ENCODE results near the gene SLC4A7.
"Not testable (repeated sequence)": the region's sequence is repeated elsewhere in the genome, so short reads cannot be mapped to it uniquely, and the experiment has no call there.

The SLC4A7 gene

DNA sequence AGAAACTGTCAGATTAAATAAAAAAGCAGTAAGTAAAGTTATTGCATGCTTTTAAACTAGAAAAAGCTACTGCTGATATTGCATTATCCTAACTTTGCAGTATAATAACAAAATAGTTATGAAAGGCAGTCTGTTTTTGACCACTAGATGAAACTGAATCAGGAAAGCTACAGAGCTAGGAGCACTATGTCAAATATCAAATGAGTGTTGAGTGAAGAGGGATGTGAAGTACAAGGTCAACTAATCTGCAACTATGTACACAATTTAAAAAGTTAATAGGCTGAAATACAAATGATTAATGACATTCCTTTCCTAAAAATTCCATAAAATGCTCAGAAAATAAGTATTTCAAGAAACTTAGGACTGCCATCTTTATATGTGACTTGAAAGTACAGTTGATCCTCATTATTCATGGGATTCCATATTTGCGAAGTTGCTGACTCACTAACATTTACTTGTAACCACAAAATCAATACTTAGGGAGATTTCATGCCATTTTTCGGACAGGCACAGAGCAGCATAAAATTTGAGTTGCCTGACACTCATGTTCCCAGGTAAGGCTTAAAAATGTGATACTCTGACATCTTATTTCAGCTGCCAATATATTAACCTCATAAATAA, 34.5 kb downstream of the SLC4A7 start:
- no peak overlapping the region for H3K4me3 ChIP-seq (replicated peaks; ENCODE audit: low read depth, low read length)
- TF ChIP-seq CTCF (IDR thresholded peaks at IDR 0.05; ENCODE audit: low read depth, low read length, missing control alignments): no peak
- DNase-seq (ENCODE audit: extremely low read depth, low read depth): no peak

GRCh38 chr3:27442995-27443394, 41.2 kb downstream of the SLC4A7 start:
- not testable (repeated sequence) for DNase-seq (ENCODE audit: extremely low read depth, low read depth); H3K4me3 ChIP-seq (replicated peaks; ENCODE audit: low read depth, low read length)

DNA sequence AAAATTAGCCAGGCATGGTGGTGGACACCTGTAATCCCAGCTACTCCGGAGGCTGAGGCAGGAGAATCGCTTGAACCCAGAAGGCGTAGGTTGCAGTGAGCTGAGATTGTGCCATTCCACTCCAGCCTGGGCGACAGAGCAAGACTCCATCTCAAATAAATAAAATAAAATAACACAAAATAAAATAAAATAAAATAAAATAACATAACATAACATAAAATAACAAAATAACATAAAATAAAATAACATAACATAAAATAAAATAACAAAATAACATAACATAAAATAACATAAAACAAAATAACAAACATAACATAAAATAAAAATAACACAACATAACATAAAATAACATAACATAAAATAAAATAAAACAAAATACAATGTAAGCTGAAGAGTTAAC, 45.8 kb downstream of the SLC4A7 start:
- not testable (repeated sequence) for DNase-seq (ENCODE audit: extremely low read depth, low read depth); H3K4me3 ChIP-seq (replicated peaks; ENCODE audit: low read depth, low read length)

GRCh38 chr3:27431116-27431515, 53.1 kb downstream of the SLC4A7 start:
- H3K4me3 ChIP-seq (replicated peaks; ENCODE audit: low read depth, low read length): no peak overlapping the region
- TF ChIP-seq CTCF (IDR thresholded peaks at IDR 0.05; ENCODE audit: low read depth, low read length, missing control alignments): no peak
- peak; percentile 96 for DNase-seq (ENCODE audit: extremely low read depth, low read depth)

- no peak overlapping the region for H3K4me3 ChIP-seq (replicated peaks; ENCODE audit: low read depth, low read length)
- DNase-seq (ENCODE audit: extremely low read depth, low read depth): no peak
- no peak for TF ChIP-seq CTCF (IDR thresholded peaks at IDR 0.05; ENCODE audit: low read depth, low read length, missing control alignments)
Observed at GRCh38 chr3:27429909-27430308, 54.3 kb downstream of the SLC4A7 start.

DNA sequence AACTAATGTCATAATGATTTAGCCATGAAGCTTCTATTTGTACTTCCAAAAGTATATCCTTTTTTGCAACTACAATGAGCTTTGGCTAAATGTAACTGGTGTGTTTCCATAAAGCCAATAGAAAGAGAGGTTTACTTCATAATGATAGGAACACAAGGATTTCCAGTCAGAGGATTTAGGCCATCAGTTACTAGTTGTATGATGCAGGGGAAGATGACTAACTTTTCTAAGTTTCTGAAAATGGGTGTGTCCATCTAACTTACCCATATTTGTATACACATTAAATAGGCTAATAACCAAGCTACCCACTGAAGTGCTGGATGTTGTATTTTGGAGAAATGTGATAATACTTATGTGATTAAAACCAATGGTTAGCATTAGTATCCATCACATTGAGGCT, 55.7 kb downstream of the SLC4A7 start:
- H3K4me3 ChIP-seq (replicated peaks; ENCODE audit: low read depth, low read length): no peak overlapping the region
- no peak for TF ChIP-seq CTCF (IDR thresholded peaks at IDR 0.05; ENCODE audit: low read depth, low read length, missing control alignments)
- no peak for DNase-seq (ENCODE audit: extremely low read depth, low read depth)

- TF ChIP-seq CTCF (IDR thresholded peaks at IDR 0.05; ENCODE audit: low read depth, low read length, missing control alignments): no peak
- H3K4me3 ChIP-seq (replicated peaks; ENCODE audit: low read depth, low read length): no peak overlapping the region
- DNase-seq (ENCODE audit: extremely low read depth, low read depth): no peak
Observed at GRCh38 chr3:27426926-27427325, 57.3 kb downstream of the SLC4A7 start.

GRCh38 chr3:27425896-27426565, 58.2 kb downstream of the SLC4A7 start:
- H3K4me3 ChIP-seq (replicated peaks; ENCODE audit: low read depth, low read length): no peak overlapping the region
- no peak for DNase-seq (ENCODE audit: extremely low read depth, low read depth)
- TF ChIP-seq CTCF (IDR thresholded peaks at IDR 0.05; ENCODE audit: low read depth, low read length, missing control alignments): no peak

- not testable (repeated sequence) for H3K4me3 ChIP-seq (replicated peaks; ENCODE audit: low read depth, low read length); DNase-seq (ENCODE audit: extremely low read depth, low read depth)
Observed at GRCh38 chr3:27424812-27425521, 59.2 kb downstream of the SLC4A7 start.

Measured in HFF-Myc (cell line).